NCI-H2171 treated with DMSO at 0.1 percent for 48 hours (cell line): Measurements from ENCODE around the gene MTARC2.
A peak's percentile ranks its signal among the peaks of the same experiment; 100 is the strongest.
"Not testable (repeated sequence)": the region's sequence is repeated elsewhere in the genome, so short reads cannot be mapped to it uniquely, and the experiment has no call there.

ENCODE experiments used
- DNase-seq: peaks from one replicate; lab custom pipeline; 2025; lab: John Stamatoyannopoulos, UW

The MTARC2 gene

GRCh38 chr1:220748089-220748934 is at the start of gene MTARC2:
MTARC2 (plus strand) TSS chr1:220748322; CDS start chr1:220748532, 210 bp downstream.
- DNase-seq = no peak

- no peak for DNase-seq
Observed at GRCh38 chr1:220698607-220699016, 49.5 kb upstream of the MTARC2 start.

GRCh38 chr1:220699044-220699443 is 49.1 kb upstream of the MTARC2 start:
- no peak for DNase-seq

- no peak for DNase-seq
Observed at GRCh38 chr1:220700556-220701179, 47.5 kb upstream of the MTARC2 start.

- no peak for DNase-seq
Observed at GRCh38 chr1:220701974-220702373, 46.1 kb upstream of the MTARC2 start.

GRCh38 chr1:220702733-220703270 is 45.3 kb upstream of the MTARC2 start:
- no peak for DNase-seq

GRCh38 chr1:220703305-220703704 is 44.8 kb upstream of the MTARC2 start:
- no peak for DNase-seq

- DNase-seq = no peak
Observed at GRCh38 chr1:220705782-220706181, 42.3 kb upstream of the MTARC2 start.

GRCh38 chr1:220706480-220706879 is 41.6 kb upstream of the MTARC2 start:
- no peak for DNase-seq

GRCh38 chr1:220707160-220707559 is 41.0 kb upstream of the MTARC2 start:
- no peak for DNase-seq

GRCh38 chr1:220708244-220708643 is 39.9 kb upstream of the MTARC2 start:
- DNase-seq = no peak

- peak; percentile 57 for DNase-seq
Observed at GRCh38 chr1:220708936-220709801, 39.0 kb upstream of the MTARC2 start.

- DNase-seq = no peak
Observed at GRCh38 chr1:220710333-220710732, 37.8 kb upstream of the MTARC2 start.

- no peak for DNase-seq
Observed at GRCh38 chr1:220711056-220711809, 36.9 kb upstream of the MTARC2 start.

- not testable (repeated sequence) for DNase-seq
Observed at GRCh38 chr1:220715986-220716385, 32.1 kb upstream of the MTARC2 start.

- DNase-seq = no peak
Observed at GRCh38 chr1:220717800-220718640, 30.1 kb upstream of the MTARC2 start.

- DNase-seq = not testable (repeated sequence)
Observed at GRCh38 chr1:220721266-220721665, 26.9 kb upstream of the MTARC2 start.

GRCh38 chr1:220726634-220727033 is 21.5 kb upstream of the MTARC2 start:
- DNase-seq = no peak

- no peak for DNase-seq
Observed at GRCh38 chr1:220727519-220727918, 20.6 kb upstream of the MTARC2 start.

- no peak for DNase-seq
Observed at GRCh38 chr1:220730486-220730885, 17.6 kb upstream of the MTARC2 start.
